Lower leg skin (tissue), 4 donors: ENCODE data around the gene CCN5. TPM values are rescaled to one million over a fixed set of nuclear protein-coding genes. Genes with fewer than 3 reads are reported as not detected.
A peak's percentile ranks its signal among the peaks of the same experiment; 100 is the strongest.

Experiments used
- DNase-seq, 2 donors: peaks; one replicate each; pipeline ENCODE4 v3.0.0-alpha.2; 2019; ENCODE audit warnings: low spot score in 2 of 2
- H3K4me3 ChIP-seq: fragments of 200-600 bp; sonication (generic); 2 replicates; pipeline ENCODE4 v1.5.1; 2017; ENCODE audit warnings: mild to moderate bottlenecking, low read depth; ENCODE audit not compliant: poor library complexity, severe bottlenecking
- POLR2A ChIP-seq, 2 donors: fragments of 450-650 bp; IDR thresholded peaks; one replicate each; pipeline ENCODE4 v1.6.1; 2016 to 2017; ENCODE audit warnings: antibody characterized with exemption in 2 of 2, mild to moderate bottlenecking in 1 of 2, moderate library complexity in 1 of 2
- WGBS, 2 donors: methylation state at CpG; one replicate each; pipeline ENCODE4 v1.1.5; 2018; 5-methylcytosine and 5-hydroxymethylcytosine counted together
- intact Hi-C: fragments of 100-400 bp; cut with DNase I; formaldehyde crosslinking; loops from one replicate; pipeline ENCODE4 v1.15.0; 2023; ENCODE audit warnings: low total_unique reads
- total RNA-seq, 4 donors: library from RNA; depleted of rRNA; stranded (reverse); fragments of >200 nt; gene quantifications; one replicate each; pipeline ENCODE4 v1.1.0, GENCODE V29; 2016
- TF ChIP-seq, protein P1 (sequence below), 3 donors: fragments of 450-650 bp; IDR thresholded peaks; one replicate each; pipeline ENCODE4 v1.5.1; 2016; ENCODE audit warnings: antibody characterized with exemption in 3 of 3, mild to moderate bottlenecking in 3 of 3, moderate library complexity in 2 of 3

Gene CCN5
- total RNA-seq, 4 donors from 2014 or later = 50.8 to 481 (median 81.3) TPM

DNA sequence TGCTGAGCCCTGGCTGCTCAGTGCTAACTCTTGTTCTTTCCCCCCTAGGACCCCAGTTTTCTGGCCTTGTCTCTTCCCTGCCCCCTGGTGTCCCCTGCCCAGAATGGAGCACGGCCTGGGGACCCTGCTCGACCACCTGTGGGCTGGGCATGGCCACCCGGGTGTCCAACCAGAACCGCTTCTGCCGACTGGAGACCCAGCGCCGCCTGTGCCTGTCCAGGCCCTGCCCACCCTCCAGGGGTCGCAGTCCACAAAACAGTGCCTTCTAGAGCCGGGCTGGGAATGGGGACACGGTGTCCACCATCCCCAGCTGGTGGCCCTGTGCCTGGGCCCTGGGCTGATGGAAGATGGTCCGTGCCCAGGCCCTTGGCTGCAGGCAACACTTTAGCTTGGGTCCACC, 11.9 kb downstream of the CCN5 start:
- intact Hi-C loops = no loop called here
- WGBS, 2 donors = 88 to 93% methylated on average over 10 to 11 of the region's 11 CpGs
- TF ChIP-seq, protein P1, sequence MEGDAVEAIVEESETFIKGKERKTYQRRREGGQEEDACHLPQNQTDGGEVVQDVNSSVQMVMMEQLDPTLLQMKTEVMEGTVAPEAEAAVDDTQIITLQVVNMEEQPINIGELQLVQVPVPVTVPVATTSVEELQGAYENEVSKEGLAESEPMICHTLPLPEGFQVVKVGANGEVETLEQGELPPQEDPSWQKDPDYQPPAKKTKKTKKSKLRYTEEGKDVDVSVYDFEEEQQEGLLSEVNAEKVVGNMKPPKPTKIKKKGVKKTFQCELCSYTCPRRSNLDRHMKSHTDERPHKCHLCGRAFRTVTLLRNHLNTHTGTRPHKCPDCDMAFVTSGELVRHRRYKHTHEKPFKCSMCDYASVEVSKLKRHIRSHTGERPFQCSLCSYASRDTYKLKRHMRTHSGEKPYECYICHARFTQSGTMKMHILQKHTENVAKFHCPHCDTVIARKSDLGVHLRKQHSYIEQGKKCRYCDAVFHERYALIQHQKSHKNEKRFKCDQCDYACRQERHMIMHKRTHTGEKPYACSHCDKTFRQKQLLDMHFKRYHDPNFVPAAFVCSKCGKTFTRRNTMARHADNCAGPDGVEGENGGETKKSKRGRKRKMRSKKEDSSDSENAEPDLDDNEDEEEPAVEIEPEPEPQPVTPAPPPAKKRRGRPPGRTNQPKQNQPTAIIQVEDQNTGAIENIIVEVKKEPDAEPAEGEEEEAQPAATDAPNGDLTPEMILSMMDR (IDR thresholded peaks at IDR 0.05) = no peak
- TF ChIP-seq POLR2A (IDR thresholded peaks at IDR 0.05) = no peak
- H3K4me3 ChIP-seq = no peak overlapping the region
- DNase-seq = no peak

DNA sequence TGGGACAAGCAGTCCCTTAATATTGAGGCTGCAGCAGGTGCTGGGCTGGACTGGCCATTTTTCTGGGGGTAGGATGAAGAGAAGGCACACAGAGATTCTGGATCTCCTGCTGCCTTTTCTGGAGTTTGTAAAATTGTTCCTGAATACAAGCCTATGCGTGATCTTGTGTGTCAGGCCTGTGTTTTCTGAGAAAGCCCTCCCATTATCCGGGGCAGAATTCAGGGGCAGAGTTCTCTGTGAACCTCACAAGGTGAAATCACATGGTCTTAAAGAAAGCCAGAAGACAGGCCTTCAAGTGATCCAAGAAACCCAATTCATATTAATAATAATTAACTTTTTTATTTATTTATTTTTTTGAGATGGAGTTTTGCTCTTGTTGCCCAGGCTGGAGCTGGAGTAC, 12.5 kb downstream of the CCN5 start:
- no peak for DNase-seq
- no peak overlapping the region for H3K4me3 ChIP-seq
- TF ChIP-seq POLR2A (IDR thresholded peaks at IDR 0.05) = no peak
- TF ChIP-seq, protein P1 (IDR thresholded peaks at IDR 0.05) = no peak
- 62 to 74% methylated on average over 2 of the region's 2 CpGs for WGBS, 2 donors
- intact Hi-C loops = no loop called here

DNA sequence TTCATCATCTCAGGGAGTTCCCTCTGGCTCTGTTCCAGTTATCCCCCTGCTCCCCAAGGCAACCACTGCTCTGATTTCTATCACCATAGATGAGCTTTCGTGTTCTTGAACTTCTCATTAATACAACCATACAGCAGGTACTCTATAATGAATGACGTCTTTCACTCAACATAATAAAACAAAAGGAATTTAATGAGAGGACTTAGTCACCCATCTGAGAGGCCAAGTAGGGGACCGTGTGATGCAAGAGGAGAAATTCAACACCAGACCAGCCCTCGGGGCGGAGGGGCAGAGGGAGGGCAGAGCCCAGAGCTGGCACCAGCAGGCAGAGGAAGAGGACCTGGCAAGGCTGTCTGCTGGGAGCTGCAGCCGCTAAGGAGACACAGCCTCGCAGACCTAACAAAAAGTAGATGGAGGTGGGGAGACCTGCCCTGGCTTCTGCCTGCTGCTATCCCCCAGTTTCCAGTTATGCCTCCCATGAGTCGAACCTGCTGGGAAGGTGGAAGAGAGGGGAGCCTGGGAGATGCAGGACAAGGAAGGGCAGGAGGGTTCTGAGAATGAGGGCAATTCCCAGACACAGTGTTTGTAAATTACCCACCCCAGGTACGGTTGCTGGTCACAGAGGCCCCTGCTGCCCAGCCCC, 13.8 kb downstream of the CCN5 start:
- WGBS, 2 donors = 13 to 15% methylated on average over 9 of the region's 9 CpGs
- TF ChIP-seq, protein P1 (IDR thresholded peaks at IDR 0.05) = no peak
- TF ChIP-seq POLR2A (IDR thresholded peaks at IDR 0.05) = no peak
- intact Hi-C loops = no loop called here
- H3K4me3 ChIP-seq = no peak overlapping the region
- peak in 1 of 2 donors; percentile 94 for DNase-seq

DNA sequence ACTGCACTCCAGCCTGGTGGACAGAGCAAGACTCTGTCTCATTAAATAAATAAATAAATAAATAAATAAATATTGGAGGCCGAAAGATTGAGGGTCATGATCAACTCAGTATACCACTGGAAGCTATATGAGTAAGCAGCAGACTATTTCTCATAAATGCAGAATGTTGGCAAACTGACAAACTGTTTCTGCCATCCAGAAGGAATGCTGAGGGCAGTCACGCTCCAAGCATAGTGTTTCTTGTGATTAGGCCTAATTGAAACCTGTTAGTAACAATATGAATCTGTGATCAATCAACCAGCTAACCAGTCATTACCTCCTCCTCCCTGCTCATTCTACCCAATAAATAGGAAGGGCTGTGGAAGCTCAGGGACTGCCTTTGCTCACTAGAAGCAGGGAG, 15.3 kb downstream of the CCN5 start:
- TF ChIP-seq, protein P1 (IDR thresholded peaks at IDR 0.05) = no peak
- TF ChIP-seq POLR2A (IDR thresholded peaks at IDR 0.05) = no peak
- H3K4me3 ChIP-seq = no peak overlapping the region
- intact Hi-C loops = no loop called here
- WGBS, 2 donors = 56 to 58% methylated on average over 2 of the region's 2 CpGs
- DNase-seq = no peak

DNA sequence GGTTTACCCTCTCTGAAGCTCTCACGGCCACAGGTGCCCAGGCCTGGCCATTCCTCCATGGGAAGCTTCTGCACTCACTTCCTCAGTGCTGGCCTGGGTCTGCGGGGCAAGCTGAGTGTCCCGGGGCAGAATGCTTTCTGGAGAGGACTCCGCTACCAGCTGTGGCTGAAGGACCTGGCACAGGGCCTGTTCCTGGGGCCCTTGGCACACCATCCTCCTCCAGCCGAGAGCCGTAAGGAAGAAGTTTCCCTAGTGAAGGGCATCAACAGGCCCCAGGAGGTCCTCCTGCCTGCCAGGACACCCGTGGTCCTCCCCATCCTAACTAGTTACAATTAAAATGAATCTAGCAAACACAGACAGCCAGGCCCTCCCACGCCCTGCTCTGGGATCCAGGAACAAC, 16.5 kb downstream of the CCN5 start:
- H3K4me3 ChIP-seq = no peak overlapping the region
- no peak for DNase-seq
- TF ChIP-seq POLR2A (IDR thresholded peaks at IDR 0.05) = no peak
- TF ChIP-seq, protein P1 (IDR thresholded peaks at IDR 0.05) = no peak
- WGBS, 2 donors = 66 to 82% methylated on average over 7 to 8 of the region's 8 CpGs
- intact Hi-C loops = loop anchor here (2.0 kb wide), 1 partner anchor 47 kb away; no protein-coding TSS in a partner anchor

DNA sequence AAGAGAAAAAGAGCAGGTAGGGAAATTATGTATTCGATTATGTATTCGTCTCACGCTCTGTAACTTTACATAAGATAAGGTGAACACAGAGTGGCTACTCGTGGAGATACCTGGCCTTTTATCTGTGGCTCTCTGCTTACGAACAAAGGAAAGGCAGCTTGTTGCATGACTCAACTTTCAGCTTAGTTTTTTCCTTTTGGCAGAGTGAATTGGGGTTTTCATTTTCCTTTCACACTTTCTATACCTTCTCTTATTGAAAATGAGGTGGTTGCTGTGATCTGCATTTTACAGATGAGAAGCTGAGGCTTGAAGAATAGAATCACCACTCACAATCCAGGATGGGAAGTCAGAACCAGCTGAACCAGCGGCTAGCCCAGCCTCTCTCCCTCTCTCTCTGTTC, 17.2 kb downstream of the CCN5 start:
- no peak for DNase-seq
- no peak overlapping the region for H3K4me3 ChIP-seq
- TF ChIP-seq, protein P1 (IDR thresholded peaks at IDR 0.05) = no peak
- TF ChIP-seq POLR2A (IDR thresholded peaks at IDR 0.05) = no peak
- intact Hi-C loops = loop anchor here (2.0 kb wide), 1 partner anchor 48 kb away; no protein-coding TSS in a partner anchor
- WGBS, 2 donors = 70 to 76% methylated on average over 6 of the region's 6 CpGs
